ENCODE data around the gene HDAC9. TPM values are rescaled to one million over a fixed set of nuclear protein-coding genes. Genes with fewer than 3 reads are reported as not detected.

The HDAC9 gene
- total and polyA plus RNA-seq, 4 donors: 2.2 to 41.0 (median 4.1) TPM

- no peak for DNase-seq
- H3K36me3 ChIP-seq (ENCODE audit: control insufficient read depth in 4 of 4, insufficient read depth in 4 of 4, low read length in 4 of 4): no peaks in the 10 kb centered on the region
- no peak overlapping the region for H3K9ac ChIP-seq (ENCODE audit: insufficient read depth in 1 of 2, low read length in 2 of 2)
- no peak for TF ChIP-seq CTCF (IDR thresholded peaks at IDR 0.05; ENCODE audit: control extremely low read depth, extremely low read depth)
- no peaks in the 10 kb centered on the region for H3K9me3 ChIP-seq (ENCODE audit: control insufficient read depth in 4 of 4, insufficient read depth in 3 of 4, low read length in 3 of 4)
- no peaks in the 10 kb centered on the region for H3K4me1 ChIP-seq (ENCODE audit: control insufficient read depth in 5 of 5, insufficient read depth in 5 of 5, low read length in 5 of 5)
- no peaks in the 10 kb centered on the region for H3K27me3 ChIP-seq (ENCODE audit: control insufficient read depth in 3 of 3, insufficient read depth in 3 of 3, low read length in 2 of 3)
- no peak overlapping the region for H3K27ac ChIP-seq (ENCODE audit: low read depth in 1 of 2, low read length in 1 of 2)
- ATAC-seq (ENCODE audit: insufficient read depth, low FRiP score): no peak
- 76 to 81% methylated on average over 3 of the region's 3 CpGs for WGBS, 2 donors
- H3K4me3 ChIP-seq: no peak overlapping the region
Observed at GRCh38 chr7:18843979-18844378, 348.4 kb downstream of the HDAC9 start.

- WGBS, 2 donors: 85 to 92% methylated on average over 5 of the region's 5 CpGs
Observed at GRCh38 chr7:18844735-18845134, 349.2 kb downstream of the HDAC9 start.

GRCh38 chr7:18845700-18846099 is 350.2 kb downstream of the HDAC9 start:
- H3K27ac ChIP-seq (ENCODE audit: low read depth in 1 of 2, low read length in 1 of 2): no peak overlapping the region

More at GRCh38 chr7:18844735-18845134, 349.2 kb downstream of the HDAC9 start:
- H3K36me3 ChIP-seq (ENCODE audit: control insufficient read depth in 4 of 4, insufficient read depth in 4 of 4, low read length in 4 of 4): no peaks in the 10 kb centered on the region
- DNase-seq (no peak), ATAC-seq (ENCODE audit: insufficient read depth, low FRiP score) (no peak)
- no peak overlapping the region for H3K9ac ChIP-seq (ENCODE audit: insufficient read depth in 1 of 2, low read length in 2 of 2)
- H3K4me1 ChIP-seq (ENCODE audit: control insufficient read depth in 5 of 5, insufficient read depth in 5 of 5, low read length in 5 of 5): no peaks in the 10 kb centered on the region
- no peaks in the 10 kb centered on the region for H3K9me3 ChIP-seq (ENCODE audit: control insufficient read depth in 4 of 4, insufficient read depth in 3 of 4, low read length in 3 of 4)
- TF ChIP-seq CTCF (IDR thresholded peaks at IDR 0.05; ENCODE audit: control extremely low read depth, extremely low read depth): no peak
- no peak overlapping the region for H3K27ac ChIP-seq (ENCODE audit: low read depth in 1 of 2, low read length in 1 of 2)
- no peak overlapping the region for H3K4me3 ChIP-seq
- H3K27me3 ChIP-seq (ENCODE audit: control insufficient read depth in 3 of 3, insufficient read depth in 3 of 3, low read length in 2 of 3): no peaks in the 10 kb centered on the region

More at GRCh38 chr7:18845700-18846099, 350.2 kb downstream of the HDAC9 start:
- ATAC-seq (ENCODE audit: insufficient read depth, low FRiP score) (no peak), DNase-seq (no peak)
- no peak overlapping the region for H3K4me3 ChIP-seq
- no peaks in the 10 kb centered on the region for H3K27me3 ChIP-seq (ENCODE audit: control insufficient read depth in 3 of 3, insufficient read depth in 3 of 3, low read length in 2 of 3)
- H3K9me3 ChIP-seq (ENCODE audit: control insufficient read depth in 4 of 4, insufficient read depth in 3 of 4, low read length in 3 of 4): no peaks in the 10 kb centered on the region
- peaks cover 0 to 2% (median 0%) of the 10 kb centered on the region in 4 donors for H3K36me3 ChIP-seq (ENCODE audit: control insufficient read depth in 4 of 4, insufficient read depth in 4 of 4, low read length in 4 of 4)
- no peaks in the 10 kb centered on the region for H3K4me1 ChIP-seq (ENCODE audit: control insufficient read depth in 5 of 5, insufficient read depth in 5 of 5, low read length in 5 of 5)
- H3K9ac ChIP-seq (ENCODE audit: insufficient read depth in 1 of 2, low read length in 2 of 2): no peak overlapping the region
- 89 to 96% methylated on average over 6 of the region's 6 CpGs for WGBS, 2 donors
- no peak for TF ChIP-seq CTCF (IDR thresholded peaks at IDR 0.05; ENCODE audit: control extremely low read depth, extremely low read depth)
